Measurements from ENCODE around the gene MRPL54. TPM values are rescaled to one million over a fixed set of nuclear protein-coding genes. Genes with fewer than 3 reads are reported as not detected.

The MRPL54 gene
- total RNA-seq, 1 experiment from 2014 or later = 67.1 TPM

- DNase-seq (ENCODE audit: low read depth, low spot score) = no peak
- Histone ChIP-seq H3K4me1 (ENCODE audit: control insufficient read depth in 1 of 2, insufficient read depth in 2 of 2, low read length in 2 of 2) (no peaks in the 10 kb centered on the region), H2AFZ (ENCODE audit: low read depth, low read length, poor library complexity, severe bottlenecking) (no peak overlapping the region), H3K79me2 (ENCODE audit: insufficient read depth, low read length) (no peaks in the 10 kb centered on the region), H3K9me2 (ENCODE audit: insufficient read depth) (no peaks in the 10 kb centered on the region), H3K27me3 (ENCODE audit: insufficient read depth, low read length) (no peaks in the 10 kb centered on the region), H3K9ac (ENCODE audit: low read length) (no peak overlapping the region), H3K4me2 (ENCODE audit: low read length) (no peak overlapping the region), H3K4me3 (replicated peaks in 1 of 2; ENCODE audit: low read depth in 1 of 2, low read length in 2 of 2) (no peak overlapping the region), H3K27ac (ENCODE audit: low read depth, low read length) (no peak overlapping the region), H3K36me3 (ENCODE audit: control insufficient read depth in 1 of 2, insufficient read depth in 2 of 2, low read length in 2 of 2) (no peaks in the 10 kb centered on the region), H4K20me1 (ENCODE audit: insufficient read depth) (no peaks in the 10 kb centered on the region), H3K9me3 (ENCODE audit: control insufficient read depth in 1 of 2, insufficient read depth in 1 of 2, low read depth in 1 of 2, low read length in 2 of 2) (peaks cover 9 to 21% of the 10 kb centered on the region in 2 experiments; a peak in 3 of 4 replicates)
- no TSS peak for BruUV-seq (replicated peaks)
- no peak for ATAC-seq
- ChIA-PET CTCF (no interaction called here), POLR2A (no interaction called here), RAD21 (ENCODE audit: low non-redundant PET in 1 of 2, low total read pairs in 2 of 2, uncharacterized antibody in 2 of 2, unreplicated experiment in 2 of 2) (no interaction called here)
- intact Hi-C loops (cut with micrococcal nuclease) = no loop called here
- TF ChIP-seq CBX3 (IDR thresholded peaks at IDR 0.05; ENCODE audit: low read depth) = no peak
- no peak for TF ChIP-seq YY1 (IDR thresholded peaks at IDR 0.05; ENCODE audit: extremely low read depth, insufficient replicate concordance, low read depth, low read length)
- no peak for TF ChIP-seq REST (IDR thresholded peaks at IDR 0.05; ENCODE audit: low read depth)
- no peak for TF ChIP-seq EGR1 (IDR thresholded peaks at IDR 0.05; ENCODE audit: low read depth)
Observed at GRCh38 chr19:3778104-3778867, 15.8 kb downstream of the MRPL54 start.

Data from HCT116 (cell line).